ENCODE results near the gene ADNP. TPM values are rescaled to one million over a fixed set of nuclear protein-coding genes. Genes with fewer than 3 reads are reported as not detected.

The ADNP gene
- total and polyA plus RNA-seq, 2 of the 13 experiments (the other 11 are each of a cell fraction or from before 2014, with no cell fraction given) = 21.0 to 21.5 TPM

DNA sequence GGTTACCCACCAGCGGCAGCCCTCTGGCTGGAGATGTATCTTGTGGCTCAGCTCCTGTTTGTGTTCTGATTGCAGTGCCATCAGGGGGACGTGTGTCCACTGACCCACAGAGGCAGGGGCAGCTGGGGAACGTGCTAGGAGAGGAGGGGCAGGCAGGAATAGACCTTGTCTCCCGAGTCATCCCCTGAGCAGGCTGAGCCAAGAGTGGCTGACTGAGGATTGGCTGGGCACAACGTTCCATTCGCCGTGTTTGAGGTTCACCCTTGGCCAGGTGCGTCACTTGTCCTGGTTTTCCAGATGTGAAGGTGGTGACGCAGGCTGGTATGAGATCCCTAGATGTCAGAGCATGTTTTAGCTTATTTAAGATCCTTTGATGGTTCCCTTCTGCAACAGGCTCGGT, 57.7 kb downstream of the ADNP start (continued):
- TF ChIP-seq TARDBP (CRISPR knock-in tag; IDR thresholded peaks at IDR 0.05) (no peak), ZNF138 (CRISPR knock-in tag; IDR thresholded peaks at IDR 0.05; ENCODE audit: low read depth) (no peak), PHB2 (IDR thresholded peaks at IDR 0.05; ENCODE audit: partially characterized antibody) (no peak), ZNF256 (CRISPR knock-in tag; conservative IDR thresholded peaks at IDR 0.05) (no peak), ZFYVE20 (CRISPR knock-in tag; IDR thresholded peaks at IDR 0.05; ENCODE audit: borderline replicate concordance, low read depth) (0 out of 2 replicates have a peak, but pooled peaks have one; percentile 37), ZBTB49 (CRISPR knock-in tag; IDR thresholded peaks at IDR 0.05; ENCODE audit: borderline replicate concordance) (no peak), ZKSCAN5 (CRISPR knock-in tag; IDR thresholded peaks at IDR 0.05) (no peak), ZNF550 (CRISPR knock-in tag; IDR thresholded peaks at IDR 0.05; ENCODE audit: borderline replicate concordance) (0 out of 2 replicates have a peak, but pooled peaks have one; percentile 18), NR2C2 (CRISPR knock-in tag; IDR thresholded peaks at IDR 0.05; ENCODE audit: borderline replicate concordance) (no peak), ASH2L (IDR thresholded peaks at IDR 0.05; ENCODE audit: insufficient read length, low read depth, low read length) (peak; percentile 33), DNMT1 (CRISPR knock-in tag; IDR thresholded peaks at IDR 0.05) (0 out of 2 replicates have a peak, but pooled peaks have one; percentile 77), ZBTB4 (CRISPR knock-in tag; IDR thresholded peaks at IDR 0.05; ENCODE audit: borderline replicate concordance) (no peak), ZUFSP (CRISPR knock-in tag; IDR thresholded peaks at IDR 0.05; ENCODE audit: borderline replicate concordance) (no peak)

Measured in HepG2 (cell line).